ENCODE data around the gene CCDC122.

- TF ChIP-seq, protein P1, sequence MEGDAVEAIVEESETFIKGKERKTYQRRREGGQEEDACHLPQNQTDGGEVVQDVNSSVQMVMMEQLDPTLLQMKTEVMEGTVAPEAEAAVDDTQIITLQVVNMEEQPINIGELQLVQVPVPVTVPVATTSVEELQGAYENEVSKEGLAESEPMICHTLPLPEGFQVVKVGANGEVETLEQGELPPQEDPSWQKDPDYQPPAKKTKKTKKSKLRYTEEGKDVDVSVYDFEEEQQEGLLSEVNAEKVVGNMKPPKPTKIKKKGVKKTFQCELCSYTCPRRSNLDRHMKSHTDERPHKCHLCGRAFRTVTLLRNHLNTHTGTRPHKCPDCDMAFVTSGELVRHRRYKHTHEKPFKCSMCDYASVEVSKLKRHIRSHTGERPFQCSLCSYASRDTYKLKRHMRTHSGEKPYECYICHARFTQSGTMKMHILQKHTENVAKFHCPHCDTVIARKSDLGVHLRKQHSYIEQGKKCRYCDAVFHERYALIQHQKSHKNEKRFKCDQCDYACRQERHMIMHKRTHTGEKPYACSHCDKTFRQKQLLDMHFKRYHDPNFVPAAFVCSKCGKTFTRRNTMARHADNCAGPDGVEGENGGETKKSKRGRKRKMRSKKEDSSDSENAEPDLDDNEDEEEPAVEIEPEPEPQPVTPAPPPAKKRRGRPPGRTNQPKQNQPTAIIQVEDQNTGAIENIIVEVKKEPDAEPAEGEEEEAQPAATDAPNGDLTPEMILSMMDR (IDR thresholded peaks at IDR 0.05), result no peak
- no peak for TF ChIP-seq SIN3A (IDR thresholded peaks at IDR 0.05; ENCODE audit: borderline replicate concordance, insufficient read depth, low read depth, low read length)
- no peak for TF ChIP-seq TCF7L2 (IDR thresholded peaks at IDR 0.05; ENCODE audit: low read depth, low read length)
- TF ChIP-seq POLR2AphosphoS5 (IDR thresholded peaks at IDR 0.05; ENCODE audit: low read depth, low read length), result no peak
- TF ChIP-seq, protein P2, sequence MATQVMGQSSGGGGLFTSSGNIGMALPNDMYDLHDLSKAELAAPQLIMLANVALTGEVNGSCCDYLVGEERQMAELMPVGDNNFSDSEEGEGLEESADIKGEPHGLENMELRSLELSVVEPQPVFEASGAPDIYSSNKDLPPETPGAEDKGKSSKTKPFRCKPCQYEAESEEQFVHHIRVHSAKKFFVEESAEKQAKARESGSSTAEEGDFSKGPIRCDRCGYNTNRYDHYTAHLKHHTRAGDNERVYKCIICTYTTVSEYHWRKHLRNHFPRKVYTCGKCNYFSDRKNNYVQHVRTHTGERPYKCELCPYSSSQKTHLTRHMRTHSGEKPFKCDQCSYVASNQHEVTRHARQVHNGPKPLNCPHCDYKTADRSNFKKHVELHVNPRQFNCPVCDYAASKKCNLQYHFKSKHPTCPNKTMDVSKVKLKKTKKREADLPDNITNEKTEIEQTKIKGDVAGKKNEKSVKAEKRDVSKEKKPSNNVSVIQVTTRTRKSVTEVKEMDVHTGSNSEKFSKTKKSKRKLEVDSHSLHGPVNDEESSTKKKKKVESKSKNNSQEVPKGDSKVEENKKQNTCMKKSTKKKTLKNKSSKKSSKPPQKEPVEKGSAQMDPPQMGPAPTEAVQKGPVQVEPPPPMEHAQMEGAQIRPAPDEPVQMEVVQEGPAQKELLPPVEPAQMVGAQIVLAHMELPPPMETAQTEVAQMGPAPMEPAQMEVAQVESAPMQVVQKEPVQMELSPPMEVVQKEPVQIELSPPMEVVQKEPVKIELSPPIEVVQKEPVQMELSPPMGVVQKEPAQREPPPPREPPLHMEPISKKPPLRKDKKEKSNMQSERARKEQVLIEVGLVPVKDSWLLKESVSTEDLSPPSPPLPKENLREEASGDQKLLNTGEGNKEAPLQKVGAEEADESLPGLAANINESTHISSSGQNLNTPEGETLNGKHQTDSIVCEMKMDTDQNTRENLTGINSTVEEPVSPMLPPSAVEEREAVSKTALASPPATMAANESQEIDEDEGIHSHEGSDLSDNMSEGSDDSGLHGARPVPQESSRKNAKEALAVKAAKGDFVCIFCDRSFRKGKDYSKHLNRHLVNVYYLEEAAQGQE (IDR thresholded peaks at IDR 0.05; ENCODE audit: insufficient read depth in 1 of 2, low read depth in 2 of 2, low read length in 1 of 2), result no peak
These were observed 93.1 kb downstream of the CCDC122 start for GRCh38 chr13:43786472-43786765.
